Stimulated activated CD8-positive, alpha-beta memory T cell treated with anti-CD3 and anti-CD28 coated beads, Interleukin-7, amount 100 ng/mL, for 24 hours (primary cell): ENCODE data around the gene LRIG3.
"Not testable (repeated sequence)": the region's sequence is repeated elsewhere in the genome, so short reads cannot be mapped to it uniquely, and the experiment has no call there.

ENCODE experiments used
- DNase-seq: peaks from one replicate; pipeline ENCODE4 v3.0.0-alpha.2; 2020; ENCODE audit warnings: low read depth

Gene LRIG3

DNA sequence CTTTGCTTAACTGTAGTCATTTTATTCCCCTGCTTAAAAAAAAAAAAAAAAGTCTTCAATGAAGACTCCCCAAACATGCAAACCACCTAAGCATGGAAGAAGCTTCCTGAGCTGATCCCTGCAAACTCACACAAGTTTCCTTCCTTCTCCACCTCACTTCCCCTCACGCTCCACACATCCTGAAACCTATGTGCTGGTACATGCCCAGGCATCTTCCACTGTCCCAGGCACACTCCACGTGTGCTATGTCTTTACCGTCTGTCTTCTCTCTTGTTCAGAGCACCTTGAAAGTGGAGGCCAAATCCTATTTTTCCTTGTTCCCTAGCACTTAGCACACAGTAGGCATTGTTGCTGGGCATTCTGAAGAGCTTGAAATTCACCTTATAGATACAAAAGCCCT, 13.4 kb downstream of the LRIG3 start:
- no peak for DNase-seq

DNA sequence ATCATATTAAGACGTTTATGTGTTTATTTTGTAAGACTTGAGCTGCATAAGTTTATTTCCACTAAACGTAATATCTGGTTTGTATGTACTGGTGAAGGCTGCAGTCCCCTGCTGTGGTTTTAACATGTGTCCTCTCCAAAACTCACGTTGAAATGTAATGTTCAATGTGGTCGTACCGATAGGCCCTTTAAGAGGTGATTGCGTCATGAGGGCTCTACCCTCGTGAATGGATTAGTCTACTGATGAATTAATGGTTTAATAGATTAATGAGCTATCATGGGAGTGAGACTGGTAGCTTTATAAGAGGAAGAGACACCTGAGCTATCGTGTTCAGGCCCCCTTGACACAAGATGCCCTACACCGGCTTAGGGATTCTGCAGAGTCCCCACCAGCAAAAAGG, 14.9 kb downstream of the LRIG3 start:
- no peak for DNase-seq

DNA sequence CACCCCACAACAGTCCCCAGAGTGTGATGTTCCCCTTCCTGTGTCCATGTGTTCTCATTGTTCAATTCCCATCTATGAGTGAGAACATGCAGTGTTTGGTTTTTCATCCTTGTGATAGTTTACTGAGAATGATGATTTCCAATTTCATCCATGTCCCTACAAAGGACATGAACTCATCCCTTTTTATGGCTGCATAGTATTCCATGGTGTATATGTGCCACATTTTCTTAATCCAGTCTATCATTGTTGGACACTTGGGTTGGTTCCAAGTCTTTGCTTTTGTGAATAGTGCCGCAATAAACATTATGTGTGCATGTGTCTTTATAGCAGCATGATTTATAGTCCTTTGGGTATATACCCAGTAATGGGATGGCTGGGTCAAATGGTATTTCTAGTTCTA, 17.6 kb downstream of the LRIG3 start:
- DNase-seq = not testable (repeated sequence)

DNA sequence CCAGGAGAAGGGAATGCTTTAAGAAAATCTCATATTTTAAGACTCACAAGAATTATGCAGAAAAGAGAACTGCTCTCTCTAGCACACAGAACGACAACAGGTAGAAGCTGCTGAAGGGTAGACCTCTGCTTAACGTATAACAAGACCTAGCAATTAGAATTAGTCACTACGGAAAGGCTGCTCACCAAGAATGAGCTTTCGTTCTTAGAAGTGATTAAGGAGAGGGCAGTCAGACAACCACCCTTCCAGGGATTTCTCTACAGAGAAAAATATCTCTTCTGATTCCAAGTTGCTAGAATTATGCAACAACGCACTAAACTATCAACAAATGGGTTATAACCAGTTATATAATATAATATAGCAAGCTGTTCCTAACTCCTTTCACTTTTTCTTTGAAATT, 18.6 kb downstream of the LRIG3 start:
- DNase-seq = no peak

DNA sequence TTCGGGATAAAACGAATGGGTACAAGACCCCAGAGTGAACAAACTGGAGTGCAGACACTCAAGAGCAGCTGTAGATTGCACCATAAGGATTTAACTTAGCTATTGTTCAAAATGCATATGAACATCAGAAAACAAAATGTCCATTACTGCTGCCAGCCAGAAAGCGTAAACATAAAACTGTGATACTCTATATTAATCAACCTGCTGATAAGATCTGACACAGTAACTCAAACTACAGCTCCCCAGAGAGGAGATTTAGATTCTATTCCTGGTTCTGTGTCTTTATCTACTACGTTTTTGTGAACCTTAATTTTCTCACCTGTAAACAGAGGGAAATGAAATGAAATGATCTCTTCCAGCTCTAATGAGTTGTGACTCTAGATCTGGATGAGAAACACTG, 22.3 kb downstream of the LRIG3 start:
- DNase-seq = no peak

DNA sequence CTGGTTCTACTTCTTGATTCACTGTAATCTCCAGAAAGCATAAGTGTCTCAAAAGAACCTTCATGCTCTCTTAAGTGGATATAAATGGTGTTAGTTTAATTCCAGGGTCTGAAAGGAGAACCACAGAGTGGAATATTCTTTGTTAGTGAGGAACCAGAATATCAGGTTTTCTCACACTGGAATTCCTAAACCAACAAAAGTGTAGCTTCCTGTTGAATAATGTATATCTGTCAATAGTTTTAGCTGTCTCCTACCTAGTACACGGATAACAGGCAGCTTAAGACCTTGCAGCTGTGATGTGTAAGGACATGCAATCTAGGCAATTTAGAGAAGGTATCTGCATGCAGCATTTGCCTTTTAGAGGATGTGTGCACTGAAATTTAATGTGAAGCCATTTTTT, 24.0 kb downstream of the LRIG3 start:
- DNase-seq = no peak

DNA sequence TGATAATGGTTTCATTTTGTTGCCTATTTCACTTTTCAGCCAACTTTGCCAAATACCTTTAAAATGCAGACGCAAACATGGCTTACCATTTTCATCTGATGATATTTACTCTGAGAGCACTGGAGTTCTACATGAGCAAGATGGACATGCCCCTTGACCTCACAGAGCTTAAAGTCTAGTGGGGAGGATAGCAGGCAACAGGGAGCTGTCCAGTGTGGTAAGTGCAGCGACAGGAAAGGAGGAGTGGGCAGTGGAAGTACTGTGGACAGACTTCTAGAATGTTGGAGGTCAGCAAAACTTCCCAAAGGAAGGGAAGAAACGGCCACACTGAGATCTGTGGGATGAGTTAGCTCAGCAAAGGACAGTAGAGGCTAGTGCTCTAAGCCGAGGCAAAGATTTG, 25.3 kb downstream of the LRIG3 start:
- DNase-seq = no peak

DNA sequence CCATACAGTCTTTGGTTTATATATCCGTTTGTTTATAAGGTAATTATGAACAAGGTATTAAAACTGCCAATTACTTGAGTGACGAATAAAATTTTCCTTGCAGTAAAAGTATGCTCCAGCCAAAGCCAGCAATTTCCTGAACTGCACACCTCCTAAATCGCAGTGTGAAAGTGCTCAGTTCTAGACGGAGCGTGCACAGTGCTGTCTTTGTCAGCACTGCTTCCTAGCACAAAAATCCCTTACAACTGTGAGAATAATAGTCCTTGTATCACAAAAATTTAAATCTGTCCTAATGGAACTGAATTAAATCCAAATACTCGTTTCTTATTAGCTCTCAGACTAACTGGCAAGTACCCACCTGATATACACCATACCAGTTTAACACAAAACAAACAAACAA, 26.3 kb downstream of the LRIG3 start:
- DNase-seq = no peak

DNA sequence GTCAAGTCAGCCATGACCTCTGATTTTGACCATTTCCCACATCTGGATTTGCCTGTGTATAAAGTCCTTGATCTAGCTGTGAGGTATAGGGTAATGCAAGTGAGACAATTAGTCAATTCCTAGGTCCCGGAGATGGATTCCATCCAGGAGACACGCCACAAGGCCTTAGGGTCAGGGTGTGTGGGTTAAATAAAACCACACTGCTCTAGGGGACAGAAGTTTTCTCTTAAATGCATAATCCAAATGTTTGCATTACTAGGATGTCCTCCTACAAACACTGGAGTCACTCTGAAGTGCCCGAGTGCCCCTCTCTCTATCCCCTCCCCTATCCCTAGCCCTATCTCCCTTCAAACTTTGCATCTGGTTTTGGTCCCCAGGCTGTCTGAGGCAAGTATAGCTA, 26.8 kb downstream of the LRIG3 start:
- no peak for DNase-seq

DNA sequence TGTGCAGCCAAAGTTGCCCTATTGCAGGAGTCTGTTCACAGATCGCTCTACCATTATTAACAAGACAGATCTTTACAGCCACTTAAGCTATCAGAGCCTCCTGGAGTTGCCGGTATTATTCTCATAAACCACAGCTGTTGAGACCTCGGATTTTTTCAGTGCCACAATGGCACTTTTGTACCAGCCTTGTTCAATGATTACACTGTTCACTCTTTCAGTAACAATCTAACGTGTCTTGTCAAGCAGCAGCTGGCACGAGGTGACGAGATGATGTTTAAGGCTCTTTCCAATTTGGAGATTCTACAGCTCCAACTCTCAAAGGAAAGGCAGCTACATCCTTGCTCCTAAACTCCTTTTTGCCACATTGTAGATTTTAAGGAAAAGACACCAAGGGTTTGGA, 30.7 kb downstream of the LRIG3 start:
- DNase-seq = no peak

DNA sequence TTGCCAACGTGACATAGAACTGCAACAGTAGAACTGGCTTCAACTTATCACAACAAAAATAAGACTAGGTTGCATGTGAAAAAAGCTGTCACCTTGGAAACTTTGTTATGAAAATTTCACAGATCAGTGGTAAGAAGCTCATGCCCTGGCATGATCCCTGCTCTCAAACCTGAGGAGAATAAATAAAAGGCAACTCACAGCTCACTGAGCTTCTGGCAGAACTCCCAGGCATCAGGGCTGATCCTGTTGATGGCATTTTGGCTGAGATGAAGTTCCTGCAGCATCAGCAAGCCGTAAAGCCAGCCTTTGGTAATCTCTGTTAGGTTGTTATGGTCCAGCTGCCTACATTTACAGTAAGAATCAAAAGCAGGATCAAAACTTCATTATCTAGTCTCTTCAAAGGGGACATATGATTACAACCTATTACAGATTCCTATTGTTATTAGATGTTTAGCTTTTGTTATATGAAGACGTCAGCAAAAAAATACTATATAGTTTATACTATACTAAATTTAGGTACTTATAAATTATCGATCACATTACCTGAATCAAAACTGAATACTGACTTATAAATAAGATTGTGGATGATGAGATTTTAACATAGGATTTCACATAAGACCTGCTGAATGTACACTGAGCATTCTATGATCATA, 32.0 kb downstream of the LRIG3 start:
- no peak for DNase-seq

DNA sequence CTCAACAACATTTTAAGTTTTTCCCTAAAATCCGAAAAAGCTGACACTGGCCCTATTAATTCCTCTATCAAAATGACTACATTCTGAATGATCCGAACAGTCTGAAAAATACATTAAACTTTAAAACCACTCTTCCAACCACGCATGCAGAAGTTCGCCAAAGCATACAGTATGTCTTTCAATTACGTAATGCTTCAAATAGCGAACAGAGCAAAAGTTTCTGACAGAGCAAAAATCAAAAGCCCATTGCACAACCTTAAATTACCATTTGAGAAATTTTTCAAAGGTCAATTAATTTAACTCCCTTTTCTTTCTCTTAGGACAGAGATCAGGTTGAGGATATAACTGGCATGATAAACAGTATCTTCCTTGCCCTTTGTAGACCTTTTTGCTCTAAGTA, 33.2 kb downstream of the LRIG3 start:
- no peak for DNase-seq

DNA sequence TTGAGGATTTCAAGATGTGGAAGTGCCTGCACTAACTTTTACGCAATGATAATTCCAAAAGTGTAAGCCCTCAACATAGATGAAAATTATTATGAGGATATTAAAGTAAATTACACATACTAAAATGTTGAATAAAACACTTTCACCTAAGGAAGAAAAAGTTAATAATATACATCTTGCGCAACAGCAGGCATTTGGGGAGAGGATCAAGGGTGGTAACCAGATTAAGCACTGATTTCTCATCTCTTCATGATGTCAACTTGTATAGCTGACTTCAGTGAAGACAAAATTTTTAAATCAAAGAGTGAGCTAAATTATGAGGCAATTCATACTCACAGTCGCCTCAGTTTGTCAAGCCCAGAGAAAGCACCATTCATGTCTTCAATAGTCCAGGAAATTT, 33.8 kb downstream of the LRIG3 start:
- DNase-seq = no peak

DNA sequence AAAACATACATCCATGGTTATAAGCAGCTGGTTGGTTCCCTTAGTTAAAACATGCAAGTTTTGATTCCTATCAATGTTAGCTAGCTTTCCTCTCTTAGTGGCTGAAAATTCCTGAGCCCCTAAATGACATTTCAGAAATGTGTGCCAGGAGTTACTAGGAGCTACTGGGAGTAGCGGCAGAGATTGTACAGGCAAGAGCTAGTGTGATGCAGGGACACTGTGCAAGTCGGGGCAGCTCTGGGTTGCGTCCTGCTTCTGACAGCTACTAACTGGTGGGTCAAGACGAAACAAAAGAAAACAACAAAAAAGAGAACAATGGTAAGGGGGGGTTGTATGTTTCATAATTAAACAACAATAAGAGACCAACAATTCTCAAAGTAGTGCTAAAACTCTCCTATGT, 35.4 kb downstream of the LRIG3 start:
- DNase-seq = no peak

DNA sequence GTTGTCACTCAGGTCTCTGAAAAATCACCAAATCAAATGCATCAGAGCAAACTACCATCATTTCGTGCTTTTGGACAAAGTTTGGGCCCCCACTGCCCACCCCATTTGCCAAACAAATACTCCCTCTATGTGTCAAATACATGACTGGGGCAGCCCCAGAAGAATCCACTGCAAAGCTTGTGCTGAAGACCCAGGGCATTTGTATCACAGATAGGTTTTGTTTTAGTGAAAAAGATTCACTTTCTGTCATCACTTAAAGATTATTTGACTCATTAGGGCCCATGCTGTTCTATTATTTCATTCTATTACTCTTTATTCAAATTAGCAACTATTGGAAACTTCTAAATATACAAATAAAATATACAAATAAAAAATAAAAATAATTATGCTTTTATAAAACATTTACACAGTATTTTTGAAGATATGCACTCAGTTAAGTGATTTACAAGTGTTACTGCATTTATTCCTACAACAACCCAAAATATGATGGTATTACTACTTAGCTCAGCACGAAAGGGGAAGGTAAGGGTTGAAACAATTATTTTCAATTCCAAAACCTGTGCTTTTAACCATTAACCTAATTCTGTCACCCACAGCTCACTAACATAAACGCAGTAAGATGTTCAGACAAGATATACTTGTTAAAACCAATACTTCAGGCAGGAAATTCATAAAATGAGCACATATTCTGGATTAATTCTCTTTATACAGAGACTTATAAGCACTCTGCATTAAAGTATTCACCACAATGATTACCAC, 36.5 kb downstream of the LRIG3 start:
- no peak for DNase-seq

DNA sequence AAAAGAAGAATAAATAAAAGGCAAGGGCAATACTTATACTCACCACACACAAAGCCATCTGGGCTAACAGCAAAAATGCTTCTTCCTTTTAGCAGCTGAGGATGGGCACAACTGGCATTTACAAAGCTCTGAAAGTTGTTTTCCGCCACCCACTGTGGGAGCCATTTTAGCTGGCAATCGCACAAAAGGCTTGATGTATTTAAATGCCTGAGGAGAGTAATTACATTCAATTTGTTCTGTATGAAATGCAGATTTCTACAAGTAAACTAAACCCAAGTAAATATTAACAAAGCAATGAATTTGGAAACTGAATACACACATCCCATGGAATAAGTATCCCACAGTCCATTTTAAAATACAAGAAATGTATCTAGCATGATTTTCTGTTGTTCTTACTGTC, 37.5 kb downstream of the LRIG3 start:
- DNase-seq = no peak

DNA sequence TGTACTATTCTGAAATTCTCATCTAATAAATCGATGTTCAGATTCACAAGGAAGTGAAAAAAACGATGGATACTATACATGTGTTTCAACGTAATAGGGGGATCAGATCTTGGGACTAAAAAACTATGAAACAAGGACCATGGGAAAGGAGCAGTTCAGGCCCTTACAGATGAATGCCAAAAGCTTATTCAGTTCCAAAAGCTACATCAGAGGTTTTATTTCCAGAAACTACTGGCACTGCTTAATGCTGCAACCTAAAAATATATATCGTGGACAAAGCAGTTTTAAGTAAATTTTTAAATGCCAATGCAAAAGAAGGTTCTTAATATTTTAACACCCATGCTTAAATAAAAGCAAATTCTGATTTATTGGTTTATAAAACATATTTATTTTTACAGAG, 38.5 kb downstream of the LRIG3 start:
- no peak for DNase-seq

DNA sequence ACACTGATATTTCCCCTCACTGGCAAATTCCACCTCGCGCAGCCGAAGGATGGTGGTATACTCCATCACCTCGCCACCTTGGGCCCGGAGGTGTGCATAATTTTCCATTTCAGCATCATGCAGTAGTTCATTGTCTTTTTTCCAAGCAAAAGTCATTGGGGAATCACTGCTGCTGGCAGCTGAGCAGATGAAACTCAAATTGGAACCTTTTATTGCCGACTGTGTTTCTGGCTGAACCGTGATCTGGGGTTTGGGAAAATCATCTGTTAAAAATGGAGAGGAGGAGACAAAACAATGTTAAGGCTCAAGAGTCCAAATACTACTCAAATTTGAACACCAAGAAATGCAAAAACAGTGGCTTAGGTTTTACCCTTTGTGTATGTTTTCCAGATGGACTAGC, 39.7 kb downstream of the LRIG3 start:
- no peak for DNase-seq

DNA sequence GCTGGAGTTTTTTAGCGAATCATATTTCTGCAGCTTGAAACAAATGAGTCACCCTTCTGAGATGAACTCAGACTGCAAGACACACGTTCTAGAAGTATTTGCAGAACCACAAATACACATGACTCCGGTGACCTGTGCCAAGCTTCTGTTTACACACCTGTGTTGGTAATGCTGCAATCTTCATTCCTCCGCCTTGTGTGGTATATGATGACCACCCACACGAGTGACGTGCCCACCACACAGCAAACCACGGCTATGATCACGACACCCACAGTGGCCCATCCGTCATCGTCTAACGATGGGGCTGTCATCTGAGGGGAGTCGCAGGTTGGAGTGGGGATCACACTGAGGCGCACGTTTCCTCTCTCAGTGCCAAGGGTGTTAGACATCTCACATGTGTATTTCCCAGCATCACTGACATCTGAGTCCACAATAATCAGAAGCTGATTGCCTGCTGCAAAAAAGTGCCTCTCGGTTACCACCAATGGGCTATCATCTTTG, 43.0 kb downstream of the LRIG3 start:
- no peak for DNase-seq

DNA sequence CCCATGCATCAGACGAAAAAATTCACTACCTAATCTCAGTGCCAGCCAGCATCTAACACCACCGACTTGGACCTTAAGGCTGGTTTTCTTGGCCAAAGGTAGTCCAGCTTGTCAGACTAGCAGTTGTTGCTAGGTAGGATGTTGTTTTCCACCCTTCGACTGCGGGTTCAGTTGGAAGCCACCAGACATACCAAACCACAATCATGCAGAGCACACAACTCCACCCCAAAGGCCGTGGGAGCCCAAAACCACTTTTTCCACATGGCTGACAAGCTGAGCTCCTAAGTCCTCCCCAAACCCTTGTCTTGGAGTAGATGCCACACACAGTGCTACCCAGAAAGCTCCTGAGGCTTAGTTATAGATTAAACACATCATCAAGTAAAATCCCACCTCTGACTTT, 46.8 kb downstream of the LRIG3 start:
- DNase-seq = no peak

DNA sequence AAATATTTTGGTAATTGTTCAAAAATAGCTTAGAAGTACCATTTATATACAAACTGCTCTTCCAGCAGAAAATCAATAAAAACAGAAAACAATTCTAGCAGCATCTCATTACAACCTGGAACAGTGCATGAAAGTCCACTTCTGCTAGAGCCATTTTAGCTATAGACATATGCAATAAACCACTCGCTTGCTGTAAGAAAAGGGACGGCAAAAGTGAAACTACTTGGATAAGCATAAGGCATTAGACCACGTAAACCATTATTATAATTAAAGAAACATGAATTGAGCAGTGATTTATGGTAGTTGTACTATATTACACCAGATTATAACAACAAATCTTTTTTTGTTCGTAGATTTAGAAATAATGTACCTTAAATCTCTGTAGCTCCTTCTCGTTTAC, 48.7 kb downstream of the LRIG3 start:
- DNase-seq = no peak

DNA sequence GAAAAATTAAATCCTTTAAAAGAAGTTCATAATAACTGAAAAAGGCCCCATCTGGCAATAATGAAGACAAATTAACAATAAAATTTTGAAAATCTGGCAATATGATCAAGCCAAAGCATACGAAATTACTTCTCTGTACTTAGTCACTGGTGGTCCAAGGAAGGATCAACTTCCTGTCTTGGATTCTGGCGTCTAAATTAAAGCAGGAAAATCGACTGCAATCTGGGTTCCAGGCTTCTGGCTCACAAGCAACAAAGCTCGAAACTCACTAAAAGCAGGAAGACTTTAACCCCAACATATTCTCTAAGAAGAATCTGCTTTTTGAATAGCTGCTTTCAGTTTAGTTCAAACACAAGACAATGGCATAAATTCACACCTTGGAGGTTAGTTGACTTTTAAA, 49.7 kb downstream of the LRIG3 start:
- no peak for DNase-seq

DNA sequence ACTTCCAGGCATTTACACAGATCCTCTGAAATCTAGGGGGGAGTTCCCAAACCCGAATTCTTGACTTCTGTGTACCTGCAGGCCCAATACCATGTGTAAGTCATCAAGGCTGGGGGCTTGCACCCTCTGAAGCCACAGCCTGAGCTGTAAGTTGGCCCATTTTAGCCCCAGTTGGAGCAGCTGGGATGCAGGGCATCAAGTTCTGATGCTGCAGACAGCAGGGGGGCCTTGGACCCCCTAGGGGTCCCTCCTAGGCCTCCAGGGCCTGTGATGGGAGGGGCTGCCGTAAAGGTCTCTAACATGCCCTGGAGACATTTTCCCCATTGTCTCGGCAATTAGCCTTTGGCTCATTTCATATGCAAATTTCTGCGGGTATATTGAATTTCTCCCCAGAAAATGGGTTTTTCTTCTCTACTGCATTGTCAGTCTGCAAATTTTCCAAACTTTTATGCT, 59.5 kb downstream of the LRIG3 start:
- no peak for DNase-seq
